OCI-LY7 (cell line): Measurements from ENCODE around the gene RAB20. TPM values are rescaled to one million over a fixed set of nuclear protein-coding genes. Genes with fewer than 3 reads are reported as not detected.

ENCODE experiments used
- BruUV-seq: library from RNA; stranded (reverse); fragments of 400-500 nt; replicated peaks from 2 replicates; lab custom pipeline; 2021; lab: Mats Ljungman, UMichigan
- CTCF ChIA-PET: fragments of 300-600 bp; sonication (Branson Sonifier 250); formaldehyde crosslinking; loops from one replicate; lab custom pipeline; 2022; ENCODE audit warnings: antibody characterized with exemption; ENCODE audit not compliant: unreplicated experiment; lab: Charles Lee
- POLR2A ChIA-PET: fragments of 300-600 bp; sonication (Branson Sonifier 250); formaldehyde crosslinking; loops from one replicate; lab custom pipeline; 2022; ENCODE audit warnings: antibody characterized with exemption; lab: Charles Lee
- DNase-seq: peaks from one replicate; pipeline ENCODE4 v3.0.0-alpha.2; 2015; ENCODE audit warnings: low spot score
- H2AFZ ChIP-seq: fragments of 200-600 bp; sonication (generic), shearing (Covaris generic); 2 replicates; pipeline ENCODE4 v1.6.1; 2014; ENCODE audit warnings: mild to moderate bottlenecking, antibody characterized with exemption, low read length, moderate library complexity
- H3K27ac ChIP-seq: fragments of 200-600 bp; sonication (generic); 2 replicates; pipeline ENCODE4 v1.5.1; 2014; ENCODE audit warnings: mixed run types, low read depth, mild to moderate bottlenecking, moderate library complexity, low read length, inconsistent platforms; ENCODE audit not compliant: poor library complexity, severe bottlenecking
- H3K36me3 ChIP-seq: fragments of 200-600 bp; sonication (generic); 2 replicates; pipeline ENCODE4 v1.6.1; 2014; ENCODE audit warnings: mild to moderate bottlenecking, antibody characterized with exemption, low read length, moderate library complexity, mixed read lengths; ENCODE audit not compliant: insufficient read depth
- H3K4me1 ChIP-seq: fragments of 200-600 bp; sonication (generic); 2 replicates; pipeline ENCODE4 v1.5.1; 2014; ENCODE audit warnings: mild to moderate bottlenecking, low read length; ENCODE audit not compliant: insufficient read depth, poor library complexity, severe bottlenecking
- H3K4me2 ChIP-seq: fragments of 200-600 bp; sonication (generic); 2 replicates; pipeline ENCODE4 v1.6.1; 2014; ENCODE audit warnings: mild to moderate bottlenecking, low read length
- H3K4me3 ChIP-seq: fragments of 200-600 bp; sonication (generic); 2 replicates; pipeline ENCODE4 v1.5.1; 2014; ENCODE audit warnings: mild to moderate bottlenecking, low read depth, low read length; ENCODE audit not compliant: poor library complexity, severe bottlenecking
- H3K79me2 ChIP-seq: fragments of 200-600 bp; sonication (generic); 2 replicates; pipeline ENCODE4 v1.6.1; 2016; ENCODE audit warnings: low read depth, mild to moderate bottlenecking, low read length, moderate library complexity, mixed read lengths; ENCODE audit not compliant: insufficient read depth
- H3K9me2 ChIP-seq: fragments of 200-600 bp; sonication (generic); 2 replicates; pipeline ENCODE4 v1.6.1; 2016; ENCODE audit warnings: mild to moderate bottlenecking, low read length, mixed read lengths; ENCODE audit not compliant: insufficient read depth
- H3K9me3 ChIP-seq: fragments of 200-600 bp; sonication (generic); 2 replicates; pipeline ENCODE4 v1.6.1; 2014; ENCODE audit warnings: mild to moderate bottlenecking, mixed run types, low read length, mixed read lengths
- H4K20me1 ChIP-seq: fragments of 200-600 bp; sonication (generic); 2 replicates; pipeline ENCODE4 v1.6.1; 2014; ENCODE audit warnings: mild to moderate bottlenecking, antibody characterized with exemption, low read length, moderate library complexity, mixed read lengths; ENCODE audit not compliant: insufficient read depth
- CTCF ChIP-seq: fragments of 200-600 bp; sonication (generic); conservative IDR thresholded peaks from 2 replicates; pipeline ENCODE4 v1.5.1; 2014; ENCODE audit warnings: mild to moderate bottlenecking, antibody characterized with exemption, low read length, moderate library complexity, mixed read lengths
- EZH2phosphoT487 ChIP-seq: fragments of 200-600 bp; sonication (generic); IDR thresholded peaks from 2 replicates; pipeline ENCODE4 v1.6.1; 2018; ENCODE audit warnings: low read depth, borderline replicate concordance, mild to moderate bottlenecking, mixed run types, antibody characterized with exemption, low read length, moderate library complexity, mixed read lengths
- intact Hi-C: fragments of 100-400 bp; cut with micrococcal nuclease; formaldehyde crosslinking; loops from one replicate; pipeline ENCODE4 v1.10.0; 2022; ENCODE audit not compliant: unreplicated experiment
- total RNA-seq, 2 experiments: library from RNA; depleted of rRNA in 1 of 2; stranded (reverse); fragments of >200 nt in 1 of 2; shearing (Covaris generic) in 1 of 2; gene quantifications; 2 replicates each; pipeline ENCODE4 v1.2.3, GENCODE V29; 2014 to 2022

The RAB20 gene
- total RNA-seq, 2 experiments from 2014 or later = not detected

GRCh38 chr13:110497003-110497402 is 64.5 kb downstream of the RAB20 start:
- Histone ChIP-seq H3K79me2 (no peaks in the 10 kb centered on the region), H3K4me1 (no peaks in the 10 kb centered on the region), H3K4me2 (no peak overlapping the region), H3K36me3 (no peaks in the 10 kb centered on the region), H3K4me3 (no peak overlapping the region), H2AFZ (no peak overlapping the region), H3K9me3 (no peaks in the 10 kb centered on the region), H3K9me2 (no peaks in the 10 kb centered on the region), H3K27ac (no peak overlapping the region), H4K20me1 (no peaks in the 10 kb centered on the region)
- DNase-seq = no peak
- TF ChIP-seq EZH2phosphoT487 (no peak), CTCF (no peak)
- intact Hi-C loops = no loop called here
- ChIA-PET POLR2A (no interaction called here), CTCF (no interaction called here)
- BruUV-seq = no TSS peak

GRCh38 chr13:110496281-110496680 is 65.2 kb downstream of the RAB20 start:
- no peaks in the 10 kb centered on the region for H3K79me2 ChIP-seq
- H3K27ac ChIP-seq = no peak overlapping the region
- H3K36me3 ChIP-seq = no peaks in the 10 kb centered on the region
- no peak overlapping the region for H3K4me2 ChIP-seq
- TF ChIP-seq CTCF (no peak), EZH2phosphoT487 (no peak)
- H3K4me3 ChIP-seq = no peak overlapping the region
- H3K9me3 ChIP-seq = no peaks in the 10 kb centered on the region
- no peak overlapping the region for H2AFZ ChIP-seq
- intact Hi-C loops = no loop called here
- H4K20me1 ChIP-seq = no peaks in the 10 kb centered on the region
- CTCF ChIA-PET = no interaction called here
- H3K4me1 ChIP-seq = no peaks in the 10 kb centered on the region
- H3K9me2 ChIP-seq = no peaks in the 10 kb centered on the region
- BruUV-seq = no TSS peak
- DNase-seq = no peak
- POLR2A ChIA-PET = no interaction called here

GRCh38 chr13:110495881-110496280 is 65.6 kb downstream of the RAB20 start:
- Histone ChIP-seq H3K79me2 (no peaks in the 10 kb centered on the region), H3K9me3 (no peaks in the 10 kb centered on the region), H2AFZ (no peak overlapping the region), H3K4me2 (no peak overlapping the region), H3K27ac (no peak overlapping the region), H3K36me3 (no peaks in the 10 kb centered on the region), H4K20me1 (no peaks in the 10 kb centered on the region), H3K9me2 (no peaks in the 10 kb centered on the region), H3K4me3 (no peak overlapping the region), H3K4me1 (no peaks in the 10 kb centered on the region)
- ChIA-PET CTCF (no interaction called here), POLR2A (no interaction called here)
- DNase-seq = no peak
- TF ChIP-seq CTCF (no peak), EZH2phosphoT487 (no peak)
- BruUV-seq = no TSS peak
- intact Hi-C loops = no loop called here
